DND-41 (cell line): Measurements from ENCODE around the gene ACSM3.

Experiments used
- ATAC-seq: fragments of 200-7000 bp; cut with Tn5 transposase; 3 replicates; pipeline ENCODE4 v1.9.1; 2021; ENCODE audit warnings: low read depth; ENCODE audit not compliant: insufficient read depth
- DNase-seq: peaks from one replicate; pipeline ENCODE4 v3.0.0-alpha.2; 2020
- H2AFZ ChIP-seq: 2 replicates; pipeline ENCODE4 v1.6.0; 2012; ENCODE audit warnings: low read depth, low read length
- H3K27ac ChIP-seq: 2 replicates; pipeline ENCODE4 v1.5.1; 2012; ENCODE audit warnings: low read length, inconsistent platforms
- H3K27me3 ChIP-seq: fragments of 200-600 bp; sonication (generic); 2 replicates; pipeline ENCODE4 v1.6.0; 2012; ENCODE audit warnings: low read length, mild to moderate bottlenecking, inconsistent platforms; ENCODE audit not compliant: insufficient read depth, poor library complexity
- H3K36me3 ChIP-seq: 2 replicates; pipeline ENCODE4 v1.5.1; 2012; ENCODE audit warnings: low read length, inconsistent platforms; ENCODE audit not compliant: insufficient read depth
- H3K4me1 ChIP-seq: 2 replicates; pipeline ENCODE4 v1.5.1; 2012; ENCODE audit warnings: mild to moderate bottlenecking, low read length; ENCODE audit not compliant: insufficient read depth
- H3K4me2 ChIP-seq: 2 replicates; pipeline ENCODE4 v1.6.0; 2012; ENCODE audit warnings: mild to moderate bottlenecking, moderate library complexity, low read length, inconsistent platforms; ENCODE audit not compliant: insufficient read depth
- H3K4me3 ChIP-seq, 2 experiments: fragments of 200-600 bp in 1 of 2; shearing (Covaris generic) in 1 of 2; 2 replicates each; pipeline ENCODE4 v1.5.1; 2012 to 2016; ENCODE audit warnings: inconsistent platforms in 2 of 2, low read length in 2 of 2, mild to moderate bottlenecking in 2 of 2, low read depth in 1 of 2, moderate library complexity in 1 of 2
- H3K79me2 ChIP-seq: 2 replicates; pipeline ENCODE4 v1.6.0; 2012; ENCODE audit warnings: low read length, inconsistent platforms; ENCODE audit not compliant: insufficient read depth
- H3K9ac ChIP-seq: 2 replicates; pipeline ENCODE4 v1.6.0; 2012; ENCODE audit warnings: low read depth, mild to moderate bottlenecking, inconsistent platforms, low read length, moderate library complexity
- H3K9me3 ChIP-seq: 2 replicates; pipeline ENCODE4 v1.5.1; 2012; ENCODE audit warnings: low read length, moderate library complexity, mild to moderate bottlenecking, inconsistent platforms; ENCODE audit not compliant: insufficient read depth, severe bottlenecking
- H4K20me1 ChIP-seq: 2 replicates; pipeline ENCODE4 v1.6.0; 2012; ENCODE audit warnings: low read length; ENCODE audit not compliant: insufficient read depth
- CTCF ChIP-seq: IDR thresholded peaks from 2 replicates; pipeline ENCODE4 v1.5.1; 2012; ENCODE audit warnings: borderline replicate concordance, low read length, moderate library complexity, mild to moderate bottlenecking; ENCODE audit not compliant: poor library complexity, severe bottlenecking; ENCODE audit errors: extremely low read depth
- EZH2 ChIP-seq: IDR thresholded peaks from 3 replicates; pipeline ENCODE4 v1.6.1; 2012; ENCODE audit warnings: borderline replicate concordance, low read depth, mild to moderate bottlenecking, moderate library complexity, low read length, inconsistent platforms; ENCODE audit not compliant: severe bottlenecking

Gene ACSM3

GRCh38 chr16:20735490-20735889 is 28.3 kb upstream of the ACSM3 start:
- Histone ChIP-seq H3K79me2 (peaks cover 28% of the 10 kb centered on the region), H3K27ac (no peak overlapping the region), H3K4me1 (peaks cover 20% of the 10 kb centered on the region), H3K4me2 (no peak overlapping the region), H3K36me3 (peaks cover 61% of the 10 kb centered on the region), H3K9me3 (no peaks in the 10 kb centered on the region), H3K4me3 (no peak overlapping the region), H2AFZ (no peak overlapping the region), H3K9ac (no peak overlapping the region), H3K27me3 (no peaks in the 10 kb centered on the region), H4K20me1 (peaks cover 35% of the 10 kb centered on the region)
- TF ChIP-seq CTCF (no peak), EZH2 (no peak)
- no peak for ATAC-seq
- no peak for DNase-seq

DNA sequence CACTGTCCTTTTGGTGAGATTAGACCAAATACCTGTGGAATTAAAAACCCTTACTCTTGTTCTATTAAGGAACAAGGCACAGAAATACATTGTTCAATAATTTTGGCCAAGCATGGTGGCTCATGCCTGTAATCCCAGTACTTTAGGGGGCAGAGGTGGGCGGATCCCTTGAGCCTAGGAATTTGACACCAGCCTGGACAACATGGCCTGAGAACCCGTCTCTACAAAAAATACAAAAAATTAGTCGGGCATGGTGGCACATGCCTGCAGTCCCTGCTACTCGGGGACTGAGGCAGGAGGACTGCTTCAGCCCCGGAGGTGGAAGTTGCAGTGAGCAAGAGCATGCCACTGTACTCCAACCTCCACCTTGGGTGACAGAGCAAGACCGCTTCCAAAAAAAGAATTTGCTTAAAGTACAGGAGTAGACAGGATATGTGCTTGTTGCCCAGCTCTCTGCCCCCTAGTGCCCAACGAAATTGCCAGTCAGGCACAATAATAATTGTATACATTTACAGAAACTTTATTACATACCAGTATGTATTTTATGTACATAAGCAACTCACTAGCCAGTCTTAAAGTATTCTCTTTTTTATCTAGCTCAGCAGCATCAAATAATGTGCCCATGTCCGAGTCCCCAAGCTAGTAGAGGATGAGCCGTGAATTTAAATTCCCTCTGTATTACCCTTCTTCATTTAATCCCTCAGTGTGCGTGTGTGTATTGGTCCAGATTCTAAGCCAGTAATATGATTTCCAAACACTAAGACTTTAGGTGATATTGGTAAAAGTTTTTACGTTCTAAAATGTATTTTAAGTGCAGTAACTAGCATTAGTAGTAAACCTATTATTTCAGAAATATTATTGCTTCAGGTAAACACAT is 23.6 kb upstream of the ACSM3 start:
- peak overlapping the region; percentile 73 for H3K27ac ChIP-seq
- no peaks in the 10 kb centered on the region for H3K27me3 ChIP-seq

DNA sequence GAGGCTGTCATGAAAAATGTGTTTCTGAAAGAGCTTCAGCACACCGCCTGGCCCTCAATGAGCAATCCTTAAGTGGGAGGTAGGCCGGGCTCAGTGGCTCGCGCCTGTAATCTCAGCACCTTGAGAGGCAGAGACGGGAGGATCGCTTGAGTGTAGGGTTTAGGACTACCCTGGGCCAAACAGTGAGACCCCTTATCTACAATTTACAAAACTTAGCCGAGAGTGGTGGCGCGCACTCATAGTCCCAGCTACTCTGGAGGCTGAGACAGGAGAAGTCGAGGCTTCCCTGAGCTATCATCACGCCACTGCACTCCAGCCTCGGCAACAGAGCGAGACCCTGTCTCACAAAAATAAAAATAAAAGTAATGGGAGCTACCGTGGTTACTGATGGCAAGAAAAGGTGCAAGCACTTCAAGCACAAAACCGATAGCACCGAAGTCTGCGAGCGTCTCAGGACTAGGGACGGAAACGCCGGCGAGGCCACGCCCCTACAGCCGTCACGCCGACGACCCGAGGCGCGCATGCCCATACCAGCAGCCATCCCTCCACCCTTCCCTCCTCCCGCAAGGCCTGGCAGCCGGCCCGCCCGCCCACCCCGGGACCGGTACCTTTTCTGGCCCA is 22.8 kb upstream of the ACSM3 start:
- H3K27ac ChIP-seq, result peak overlapping the region; percentile 96
- peaks cover 38% of the 10 kb centered on the region for H4K20me1 ChIP-seq
- no peaks in the 10 kb centered on the region for H3K27me3 ChIP-seq
- H3K79me2 ChIP-seq, result peaks cover 39% of the 10 kb centered on the region
- peaks cover 47% of the 10 kb centered on the region for H3K36me3 ChIP-seq
- H3K9me3 ChIP-seq, result no peaks in the 10 kb centered on the region
- H3K9ac ChIP-seq, result peak overlapping the region; percentile 79
- DNase-seq (peak; percentile 90), ATAC-seq (peak; percentile 89)
- H3K4me3 ChIP-seq, result peak overlapping the region; percentile 94 to 95
- TF ChIP-seq CTCF, result no peak
- TF ChIP-seq EZH2, result no peak
- peak overlapping the region; percentile 99 for H2AFZ ChIP-seq
- peaks cover 31% of the 10 kb centered on the region for H3K4me1 ChIP-seq
- peak overlapping the region; percentile 97 for H3K4me2 ChIP-seq

More for the DNA sequence above, 23.6 kb upstream of the ACSM3 start:
- Histone ChIP-seq H3K36me3 (peaks cover 54% of the 10 kb centered on the region), H3K9ac (peak overlapping the region; percentile 79), H3K4me3 (peak overlapping the region; percentile 94 to 95), H2AFZ (no peak overlapping the region), H4K20me1 (peaks cover 41% of the 10 kb centered on the region), H3K9me3 (no peaks in the 10 kb centered on the region), H3K4me1 (peaks cover 31% of the 10 kb centered on the region), H3K4me2 (peak overlapping the region; percentile 97), H3K79me2 (peaks cover 39% of the 10 kb centered on the region)
- no peak for TF ChIP-seq EZH2
- peak; percentile 44 for TF ChIP-seq CTCF
- DNase-seq (peak; percentile 18), ATAC-seq (no peak)
